ENCODE results near the gene SLC4A3.

- TF ChIP-seq CTCF (CRISPR knock-in tag; IDR thresholded peaks at IDR 0.05) (no peak), HMG20A (CRISPR knock-in tag; IDR thresholded peaks at IDR 0.05; ENCODE audit: borderline replicate concordance) (no peak), PHF5A (CRISPR knock-in tag; IDR thresholded peaks at IDR 0.05; ENCODE audit: low read depth, unreplicated experiment) (no peak), NFRKB (IDR thresholded peaks at IDR 0.05) (no peak), MXD1 (CRISPR knock-in tag; IDR thresholded peaks at IDR 0.05) (no peak), SRSF9 (IDR thresholded peaks at IDR 0.05; ENCODE audit: borderline replicate concordance, insufficient read depth, low read depth, low read length, poor library complexity, severe bottlenecking) (no peak), HMG20B (CRISPR knock-in tag; conservative IDR thresholded peaks at IDR 0.05) (no peak), BRD4 (CRISPR knock-in tag; IDR thresholded peaks at IDR 0.05) (no peak), TP53 (CRISPR knock-in tag; conservative IDR thresholded peaks at IDR 0.05) (no peak), EP300 (IDR thresholded peaks at IDR 0.05; ENCODE audit: low read depth in 2 of 2, low read length in 2 of 2) (no peak), EP300 (CRISPR knock-in tag; IDR thresholded peaks at IDR 0.05; ENCODE audit: borderline replicate concordance) (no peak)
Observed at GRCh38 chr2:219593154-219593553, 34.3 kb upstream of the SLC4A3 start.
